Stimulated activated CD4-positive, alpha-beta T cell treated with anti-CD3 and anti-CD28 coated beads, TNF-alpha, amount 100 ng/mL, for 1 hour (primary cell): ENCODE measurements around the gene PLS3.

Source experiments
- DNase-seq, 3 donors: peaks; one replicate each; pipeline ENCODE4 v3.0.0-alpha.2; 2020; ENCODE audit warnings: low read depth in 3 of 3, low spot score in 1 of 3

Gene PLS3

DNA sequence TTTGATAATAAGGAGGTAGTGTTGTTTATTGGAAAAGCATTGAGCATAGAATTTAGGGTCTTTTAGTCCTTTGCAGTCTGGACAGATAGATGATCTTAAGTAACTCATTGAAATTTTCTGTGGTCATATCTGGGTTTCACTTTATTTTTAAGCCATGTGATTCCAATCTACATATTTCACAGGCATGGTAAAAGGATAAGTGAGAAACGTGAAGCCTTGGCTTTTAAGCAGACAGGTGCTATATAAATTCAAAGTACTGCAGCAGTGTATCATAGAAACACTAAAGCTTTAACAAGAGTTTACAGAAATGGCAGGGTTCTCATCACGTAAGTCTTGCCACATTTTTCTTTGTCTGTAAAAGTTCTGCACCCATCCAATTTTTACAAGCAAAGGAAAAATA, 4.9 kb downstream of the PLS3 start:
- DNase-seq = no peak

DNA sequence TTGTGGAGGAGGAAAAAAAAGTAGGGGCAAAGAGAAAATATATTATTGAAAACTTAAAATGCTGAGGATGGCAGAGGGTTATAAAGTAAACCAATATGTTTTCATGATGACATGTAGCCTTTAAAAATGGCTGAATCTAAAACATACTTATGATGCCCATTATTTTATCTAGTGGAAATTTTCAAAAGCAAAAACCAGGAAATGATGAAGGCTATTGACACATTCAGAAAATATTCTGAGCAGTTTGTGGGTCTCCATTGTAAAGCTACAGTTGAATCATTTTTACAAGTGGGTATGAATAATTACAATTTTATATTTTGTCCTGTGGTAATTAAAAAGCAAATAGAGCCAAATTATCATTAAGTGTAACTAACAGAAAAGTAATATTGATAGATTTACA, 10.7 kb downstream of the PLS3 start:
- DNase-seq = no peak

GRCh38 chrX:115573185-115573584, 12.2 kb downstream of the PLS3 start:
- no peak for DNase-seq

DNA sequence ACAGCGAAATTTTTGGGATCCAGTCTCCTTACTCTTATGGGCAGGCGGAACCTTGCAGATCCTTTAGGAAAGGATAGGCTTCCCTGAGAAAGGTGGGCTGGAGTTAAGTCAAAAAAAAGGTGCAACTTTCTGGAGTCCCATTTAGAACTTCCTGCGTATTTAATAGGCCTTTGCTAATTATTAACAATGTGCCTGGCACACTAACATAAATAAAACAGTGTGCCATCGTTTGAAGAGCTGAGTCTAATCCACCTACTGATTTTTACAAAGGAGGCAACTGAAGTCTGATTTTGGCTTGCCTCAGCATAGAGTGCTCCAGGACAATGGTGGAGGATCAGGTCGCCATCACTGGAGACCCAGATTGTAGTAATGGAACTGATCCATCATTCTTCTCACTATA, 15.7 kb downstream of the PLS3 start:
- DNase-seq = no peak

- DNase-seq = no peak
These were observed 18.4 kb downstream of the PLS3 start for GRCh38 chrX:115579327-115579726.

GRCh38 chrX:115579786-115580294, 18.9 kb downstream of the PLS3 start:
- DNase-seq = no peak

DNA sequence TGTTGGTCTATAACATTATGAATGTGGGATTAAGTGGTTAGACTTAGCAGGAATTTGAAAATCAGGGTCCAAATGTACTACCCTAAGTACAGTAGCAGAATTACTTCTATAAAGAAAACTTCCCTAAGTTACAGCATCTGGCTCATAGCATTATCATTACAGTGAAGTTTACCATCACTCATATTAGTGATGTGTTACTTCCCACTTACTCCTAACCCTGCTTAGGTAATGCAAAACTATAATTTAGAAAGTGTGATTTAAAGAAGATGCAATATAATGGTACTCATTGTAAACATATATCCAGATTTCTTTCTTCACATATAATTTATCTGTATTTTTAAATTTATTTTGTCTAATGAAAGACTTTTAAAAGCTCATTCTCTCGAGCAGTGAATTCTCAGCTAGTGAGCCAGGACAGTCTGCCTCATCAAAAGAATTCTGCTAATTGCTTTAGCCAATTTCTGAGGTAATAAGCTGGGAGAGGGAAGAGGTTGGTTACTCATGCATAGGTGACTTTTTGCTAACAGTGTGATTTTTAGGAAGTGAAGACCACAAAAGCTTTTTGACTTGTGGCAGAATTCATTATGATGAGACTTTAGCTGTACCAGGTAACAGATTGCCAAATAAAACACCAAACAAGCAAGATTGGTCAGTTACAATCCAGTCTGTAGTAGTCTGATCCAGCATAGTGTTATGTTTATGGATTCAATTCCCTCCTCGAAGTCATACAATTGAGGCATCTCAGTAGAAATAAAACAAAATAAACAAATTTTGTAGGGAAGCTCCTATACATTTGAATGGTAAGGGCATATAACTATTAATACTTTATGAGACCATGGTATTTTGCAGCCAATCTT, 21.0 kb downstream of the PLS3 start:
- no peak for DNase-seq

DNA sequence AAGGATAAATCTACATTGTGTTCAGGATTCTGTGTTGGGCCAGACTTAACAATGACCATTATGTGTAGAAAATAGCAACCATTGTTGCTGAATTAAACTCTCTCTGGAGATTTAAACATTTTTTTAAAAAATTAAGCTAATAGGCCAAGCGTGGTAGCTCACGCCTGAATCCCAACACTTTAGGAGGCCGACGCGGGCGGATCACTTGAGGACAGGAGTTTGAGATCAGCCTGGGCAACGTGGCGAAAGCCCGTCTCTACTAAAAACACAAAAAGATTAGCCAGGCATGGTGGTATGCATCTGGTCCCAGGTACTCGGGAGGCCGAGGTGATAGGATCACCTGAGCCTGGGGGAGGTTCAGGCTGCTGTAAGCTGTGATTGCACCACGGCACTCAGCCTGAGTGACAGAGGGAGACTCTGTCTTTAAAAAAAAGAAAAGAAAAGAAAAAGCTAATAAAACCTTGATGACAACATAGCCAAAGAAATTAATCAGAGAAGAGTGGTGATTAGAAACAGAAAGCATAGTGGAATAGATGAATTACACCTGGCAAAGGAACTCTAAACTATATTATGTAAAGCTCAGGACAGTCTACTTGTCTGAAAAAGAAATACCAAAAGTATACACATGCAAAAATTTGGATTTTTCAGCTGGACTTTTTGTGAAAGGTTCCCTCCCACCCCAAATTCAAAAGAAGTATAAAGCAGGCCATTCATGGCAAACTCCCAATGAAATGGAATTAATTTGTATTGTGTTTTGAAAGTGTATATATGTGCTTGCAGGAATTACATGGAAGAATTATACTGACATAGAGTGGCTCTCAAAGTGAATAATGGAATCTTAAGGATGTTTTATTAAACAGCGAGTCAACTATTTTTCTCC, 21.9 kb downstream of the PLS3 start:
- no peak for DNase-seq

GRCh38 chrX:115583496-115584004, 22.6 kb downstream of the PLS3 start:
- no peak for DNase-seq

DNA sequence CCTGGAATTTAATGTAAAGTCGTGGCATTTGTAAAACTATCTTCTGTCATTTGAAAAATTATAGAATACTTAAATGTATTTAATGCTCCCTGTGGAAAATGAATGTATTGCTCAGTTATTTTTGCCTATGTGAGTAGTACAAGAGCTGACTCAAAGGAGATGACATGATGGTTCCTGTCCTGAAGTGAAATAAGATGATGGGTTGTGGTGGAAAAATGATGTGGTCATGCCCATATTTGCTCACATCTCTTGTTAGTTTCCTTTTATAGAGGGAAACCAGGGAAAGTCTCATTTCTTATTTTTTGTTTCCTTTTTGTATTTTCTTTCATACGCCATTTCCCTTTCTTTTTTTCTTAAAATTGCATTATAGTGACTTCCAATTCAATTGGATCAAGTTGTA, 23.7 kb downstream of the PLS3 start:
- DNase-seq = no peak

DNA sequence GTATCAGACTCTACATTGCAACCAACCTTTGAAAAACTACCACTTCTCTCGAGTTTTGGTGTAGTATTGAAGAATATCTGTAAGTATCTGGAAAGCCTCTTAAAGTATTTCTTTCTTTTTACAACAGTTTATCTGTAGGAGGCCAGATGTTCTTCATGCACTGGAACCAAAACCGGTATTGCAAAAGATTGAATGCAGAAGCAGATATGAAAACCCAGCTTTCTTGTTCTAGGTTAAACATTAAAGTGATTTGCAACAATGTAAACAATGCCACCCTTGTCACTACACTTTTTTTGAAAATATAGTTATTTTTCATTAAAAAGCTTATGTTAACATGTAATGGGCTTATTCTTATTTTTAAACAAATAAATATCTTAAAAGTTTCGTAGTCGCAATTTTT, 27.2 kb downstream of the PLS3 start:
- DNase-seq = no peak

DNA sequence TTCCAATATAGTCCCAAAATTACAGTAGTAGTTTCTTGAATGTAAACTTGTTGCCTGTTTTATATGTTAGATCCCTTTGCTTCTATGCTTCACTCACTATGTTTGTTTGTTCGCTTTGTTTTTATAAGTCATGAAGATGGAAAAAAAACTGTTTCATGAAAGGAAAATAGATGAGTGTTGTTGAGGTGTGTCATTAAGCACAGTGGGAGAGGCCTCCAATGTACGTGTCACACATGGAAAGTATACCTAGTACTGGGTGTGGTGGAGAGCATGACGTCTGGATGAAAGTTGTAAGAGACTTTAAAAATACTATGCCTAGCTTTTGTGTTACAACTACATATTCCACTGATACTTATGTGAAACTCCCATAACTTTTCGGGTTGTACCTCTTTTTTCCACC, 28.4 kb downstream of the PLS3 start:
- no peak for DNase-seq

DNA sequence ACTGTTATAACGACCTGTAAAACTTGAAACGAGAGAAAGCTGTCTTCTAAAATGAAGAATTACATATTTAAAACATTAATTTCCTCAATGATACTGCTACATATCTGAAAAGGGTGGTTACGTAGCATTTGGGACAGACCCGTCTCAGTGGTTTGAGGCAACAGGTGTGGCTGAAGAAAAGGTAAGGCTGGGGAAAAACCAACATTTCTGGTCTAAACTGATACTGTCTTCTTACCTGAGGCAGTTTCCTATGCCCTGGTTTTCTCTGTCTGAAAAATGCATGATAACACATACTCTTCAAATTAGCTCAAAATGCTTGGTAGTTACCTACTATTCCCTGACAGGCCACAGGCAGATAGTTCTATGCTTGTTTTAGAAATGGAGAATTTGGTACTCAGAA, 30.4 kb downstream of the PLS3 start:
- DNase-seq = no peak

- no peak for DNase-seq
These were observed 31.2 kb downstream of the PLS3 start for GRCh38 chrX:115591856-115592842.

DNA sequence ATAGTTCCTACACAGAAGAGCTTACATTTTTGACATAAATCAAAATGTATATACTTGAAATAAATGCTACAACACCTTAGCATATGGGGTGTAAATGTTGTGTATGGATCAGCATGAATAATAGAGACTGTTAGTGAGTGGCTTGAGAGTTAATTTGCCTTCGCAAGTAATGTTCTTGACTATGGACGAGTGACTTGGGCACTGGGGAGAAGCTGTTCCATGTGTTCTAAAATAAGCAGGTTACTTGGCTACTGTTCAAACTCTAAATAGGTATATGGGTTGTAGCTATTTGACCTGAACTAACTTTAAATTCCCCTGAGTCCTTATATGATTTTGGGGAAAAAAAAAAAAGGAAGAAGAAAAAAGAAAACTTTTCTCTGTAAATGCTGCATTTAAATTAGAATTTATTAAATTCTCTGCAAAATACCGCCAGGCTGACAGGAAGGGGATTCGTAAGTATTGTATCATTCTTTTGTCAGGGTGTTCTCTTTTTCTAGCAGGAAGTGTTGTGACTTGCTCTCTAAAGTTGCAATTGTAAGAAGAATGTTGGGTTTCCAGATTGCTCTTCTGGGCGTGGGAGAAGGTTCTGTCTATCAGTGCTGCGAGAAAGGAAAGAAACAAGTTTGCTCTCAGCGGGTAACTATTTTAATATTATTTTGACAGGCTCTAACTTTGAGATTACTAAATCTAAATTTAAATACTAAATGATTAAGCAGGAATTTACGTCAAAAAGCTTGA, 32.2 kb downstream of the PLS3 start:
- no peak for DNase-seq

- no peak for DNase-seq
These were observed 34.1 kb downstream of the PLS3 start for GRCh38 chrX:115595049-115595448.

DNA sequence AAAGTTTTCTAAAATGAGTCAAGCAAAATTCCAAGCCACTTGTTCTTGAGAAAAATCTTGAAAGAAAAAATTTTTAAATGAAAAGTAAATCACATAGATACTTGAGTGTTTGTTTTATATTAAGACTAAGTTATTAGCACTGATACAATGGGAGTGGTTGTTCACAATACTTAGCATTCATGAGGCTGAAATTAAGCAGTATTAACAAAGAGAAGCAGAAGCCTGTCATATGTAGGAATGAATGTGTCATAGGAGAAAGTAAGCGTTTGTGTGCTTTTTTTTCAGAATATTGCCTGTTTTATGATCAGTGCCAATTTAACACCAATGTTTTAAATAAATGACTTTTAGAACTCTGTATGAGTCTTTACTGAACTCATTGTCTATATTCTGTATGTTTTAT, 37.6 kb downstream of the PLS3 start:
- no peak for DNase-seq

DNA sequence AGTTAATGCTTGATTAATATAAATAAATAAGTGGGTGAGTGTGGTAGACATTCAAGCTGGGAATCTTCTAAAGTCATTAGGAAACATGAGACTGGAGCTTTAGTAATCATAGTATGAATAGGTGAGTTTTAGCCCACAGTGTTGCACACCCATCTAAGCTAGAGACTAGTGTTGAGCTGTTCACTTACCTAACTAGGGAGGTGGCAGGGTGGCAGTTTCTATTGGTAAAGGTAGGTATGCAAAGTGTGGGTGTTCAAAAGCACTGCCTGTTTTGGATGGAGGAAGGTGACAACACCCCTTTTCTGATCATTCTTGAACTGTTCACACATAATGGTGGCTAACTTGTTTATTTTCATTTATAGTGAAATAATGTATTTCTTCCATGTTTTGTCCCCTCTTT, 41.3 kb downstream of the PLS3 start:
- DNase-seq = no peak

DNA sequence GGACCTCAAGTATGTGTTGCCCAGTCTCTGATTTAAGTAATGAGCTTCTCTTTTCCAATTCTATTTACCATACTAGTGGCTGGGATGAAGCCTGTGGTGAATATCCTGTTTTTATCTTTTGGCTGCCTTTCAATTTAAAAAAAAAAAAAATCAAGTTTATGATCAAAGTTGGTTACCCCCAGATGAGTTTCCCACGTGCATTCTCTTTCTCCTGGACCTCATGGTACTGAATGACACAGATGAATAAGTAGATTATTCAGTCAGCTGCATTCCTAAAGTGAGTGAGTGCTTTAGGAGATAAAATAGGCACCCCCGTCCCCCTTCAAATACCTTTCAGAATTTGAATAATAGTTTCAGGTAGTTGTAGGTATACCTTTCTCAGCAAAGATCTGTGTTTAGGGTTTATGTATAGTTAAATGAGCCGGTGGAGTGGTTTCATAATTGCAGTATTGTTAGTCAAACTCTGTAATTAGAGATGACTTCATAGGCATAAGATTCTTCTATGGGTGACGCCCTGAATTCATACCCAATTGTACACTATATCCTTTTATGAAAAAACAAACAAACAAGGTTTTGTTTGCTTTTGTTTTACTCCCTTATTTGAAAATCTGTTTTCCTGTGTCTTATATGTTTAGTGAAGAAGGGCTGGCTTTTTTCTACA, 41.9 kb downstream of the PLS3 start:
- DNase-seq = no peak
